Suprapubic skin (tissue), 4 donors: ENCODE data around the gene KCNH6. TPM values are rescaled to one million over a fixed set of nuclear protein-coding genes. Genes with fewer than 3 reads are reported as not detected.

Experiments used
- DNase-seq, 2 donors: peaks; one replicate each; pipeline ENCODE4 v3.0.0-alpha.2; 2019; ENCODE audit warnings: low spot score in 2 of 2
- H3K27ac ChIP-seq: fragments of 200-600 bp; sonication (generic); one replicate; pipeline ENCODE4 v1.5.1; 2019
- H3K27me3 ChIP-seq: fragments of 200-600 bp; sonication (generic); one replicate; pipeline ENCODE4 v1.5.1; 2019
- H3K36me3 ChIP-seq: fragments of 200-600 bp; sonication (generic); one replicate; pipeline ENCODE4 v1.5.1; 2019
- H3K4me1 ChIP-seq: fragments of 200-600 bp; sonication (generic); one replicate; pipeline ENCODE4 v1.5.1; 2019
- H3K4me3 ChIP-seq: fragments of 200-600 bp; sonication (generic); one replicate; pipeline ENCODE4 v1.5.1; 2019; ENCODE audit warnings: mild to moderate bottlenecking
- H3K9me3 ChIP-seq: fragments of 200-600 bp; sonication (generic); one replicate; pipeline ENCODE4 v1.5.1; 2019
- EP300 ChIP-seq: sonication (generic); formaldehyde crosslinking; IDR thresholded peaks from one replicate; pipeline ENCODE4 v1.6.1; 2017; ENCODE audit warnings: antibody characterized with exemption
- POLR2A ChIP-seq, 2 donors: fragments of 450-650 bp; IDR thresholded peaks; one replicate each; pipeline ENCODE4 v1.6.1; 2017; ENCODE audit warnings: antibody characterized with exemption in 2 of 2, mild to moderate bottlenecking in 2 of 2, moderate library complexity in 2 of 2
- POLR2AphosphoS5 ChIP-seq, 3 donors: sonication (generic); formaldehyde crosslinking; IDR thresholded peaks; one replicate each; pipeline ENCODE4 v1.6.1; 2017; ENCODE audit warnings: antibody characterized with exemption in 3 of 3
- WGBS: methylation state at CpG from one replicate; pipeline ENCODE4 v1.1.5; 2018; 5-methylcytosine and 5-hydroxymethylcytosine counted together
- total RNA-seq, 4 donors: library from RNA; depleted of rRNA; stranded (reverse); fragments of >200 nt; gene quantifications; one replicate each; pipeline ENCODE4 v1.1.0, GENCODE V29; 2016
- TF ChIP-seq, protein P1 (sequence below), 2 donors: fragments of 200-600 bp in 1 of 2; fragments of 450-650 bp in 1 of 2; sonication (generic) in 1 of 2; IDR thresholded peaks; one replicate each; pipeline ENCODE4 v1.5.1; 2016 to 2019; ENCODE audit warnings: antibody characterized with exemption in 2 of 2, mild to moderate bottlenecking in 1 of 2, moderate library complexity in 1 of 2

The KCNH6 gene
- total RNA-seq, 4 donors from 2014 or later = not detected

DNA sequence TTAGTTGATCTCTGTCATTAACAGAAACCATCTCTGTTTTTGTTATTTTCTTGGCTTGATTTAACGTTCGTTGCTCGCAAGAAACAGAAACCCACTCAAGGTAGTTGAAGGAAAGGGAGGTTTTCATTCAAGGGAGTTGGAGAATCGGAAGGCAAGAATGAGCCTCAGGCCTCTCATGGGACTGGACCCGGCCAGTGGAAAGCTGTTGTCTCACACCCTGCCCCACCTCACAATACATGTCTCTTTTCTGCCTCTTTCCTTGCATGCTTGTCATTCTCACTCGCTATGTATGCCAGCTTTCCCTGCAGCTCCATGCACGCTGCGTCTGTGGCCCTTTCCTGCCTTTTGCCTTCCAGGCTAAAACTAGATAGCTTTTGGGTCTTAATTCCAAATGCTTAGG is 45.4 kb downstream of the KCNH6 start:
- TF ChIP-seq, protein P1, sequence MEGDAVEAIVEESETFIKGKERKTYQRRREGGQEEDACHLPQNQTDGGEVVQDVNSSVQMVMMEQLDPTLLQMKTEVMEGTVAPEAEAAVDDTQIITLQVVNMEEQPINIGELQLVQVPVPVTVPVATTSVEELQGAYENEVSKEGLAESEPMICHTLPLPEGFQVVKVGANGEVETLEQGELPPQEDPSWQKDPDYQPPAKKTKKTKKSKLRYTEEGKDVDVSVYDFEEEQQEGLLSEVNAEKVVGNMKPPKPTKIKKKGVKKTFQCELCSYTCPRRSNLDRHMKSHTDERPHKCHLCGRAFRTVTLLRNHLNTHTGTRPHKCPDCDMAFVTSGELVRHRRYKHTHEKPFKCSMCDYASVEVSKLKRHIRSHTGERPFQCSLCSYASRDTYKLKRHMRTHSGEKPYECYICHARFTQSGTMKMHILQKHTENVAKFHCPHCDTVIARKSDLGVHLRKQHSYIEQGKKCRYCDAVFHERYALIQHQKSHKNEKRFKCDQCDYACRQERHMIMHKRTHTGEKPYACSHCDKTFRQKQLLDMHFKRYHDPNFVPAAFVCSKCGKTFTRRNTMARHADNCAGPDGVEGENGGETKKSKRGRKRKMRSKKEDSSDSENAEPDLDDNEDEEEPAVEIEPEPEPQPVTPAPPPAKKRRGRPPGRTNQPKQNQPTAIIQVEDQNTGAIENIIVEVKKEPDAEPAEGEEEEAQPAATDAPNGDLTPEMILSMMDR (IDR thresholded peaks at IDR 0.05) = no peak
- TF ChIP-seq POLR2A (IDR thresholded peaks at IDR 0.05) = no peak
- no peak for TF ChIP-seq EP300
- H3K27ac ChIP-seq = no peak overlapping the region
- 73% methylated on average over 8 of the region's 8 CpGs for WGBS
- no peaks in the 10 kb centered on the region for H3K9me3 ChIP-seq
- DNase-seq = no peak
- no peak overlapping the region for H3K4me3 ChIP-seq
- no peaks in the 10 kb centered on the region for H3K27me3 ChIP-seq
- H3K4me1 ChIP-seq = no peaks in the 10 kb centered on the region
- H3K36me3 ChIP-seq = no peaks in the 10 kb centered on the region

DNA sequence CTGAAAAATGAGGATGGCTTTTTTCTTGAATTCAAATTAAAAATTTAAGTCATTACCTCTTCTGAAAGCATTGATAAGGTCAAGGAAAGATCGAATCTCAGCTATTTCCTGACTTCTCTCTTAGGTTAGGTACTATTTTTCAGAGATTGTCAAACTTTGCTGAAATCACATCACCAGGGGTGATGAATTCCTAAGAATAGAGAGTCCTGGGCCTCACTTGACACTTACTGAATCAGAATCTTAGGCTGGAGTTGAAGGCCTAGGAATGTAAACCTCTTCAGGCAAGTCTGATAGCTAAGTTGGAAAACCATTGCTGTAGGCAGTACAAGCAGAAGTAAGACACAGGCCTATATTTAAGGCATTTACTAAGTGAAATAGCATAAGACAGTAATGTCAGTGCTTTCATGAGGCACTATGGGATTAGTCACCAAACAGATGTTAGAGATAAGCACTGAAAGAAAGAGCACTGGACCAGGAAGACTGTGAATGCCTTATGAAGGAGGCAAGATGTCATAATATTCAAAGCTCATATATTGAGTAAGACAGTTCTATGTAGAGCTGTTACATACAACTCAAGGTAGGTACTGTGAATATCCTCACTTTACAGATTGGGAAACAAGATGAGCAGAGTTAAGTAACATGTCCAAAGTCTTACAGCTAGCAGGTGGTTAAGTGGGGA is 48.6 kb downstream of the KCNH6 start:
- 85% methylated on average over 1 of the region's 1 CpG for WGBS
- no peak for DNase-seq
- TF ChIP-seq, protein P1 (IDR thresholded peaks at IDR 0.05) = no peak
- TF ChIP-seq EP300 (no peak), POLR2A (IDR thresholded peaks at IDR 0.05) (no peak), POLR2AphosphoS5 (IDR thresholded peaks at IDR 0.05) (no peak)
- Histone ChIP-seq H3K9me3 (no peaks in the 10 kb centered on the region), H3K4me1 (no peaks in the 10 kb centered on the region), H3K4me3 (no peak overlapping the region), H3K27ac (no peak overlapping the region), H3K27me3 (no peaks in the 10 kb centered on the region), H3K36me3 (no peaks in the 10 kb centered on the region)

DNA sequence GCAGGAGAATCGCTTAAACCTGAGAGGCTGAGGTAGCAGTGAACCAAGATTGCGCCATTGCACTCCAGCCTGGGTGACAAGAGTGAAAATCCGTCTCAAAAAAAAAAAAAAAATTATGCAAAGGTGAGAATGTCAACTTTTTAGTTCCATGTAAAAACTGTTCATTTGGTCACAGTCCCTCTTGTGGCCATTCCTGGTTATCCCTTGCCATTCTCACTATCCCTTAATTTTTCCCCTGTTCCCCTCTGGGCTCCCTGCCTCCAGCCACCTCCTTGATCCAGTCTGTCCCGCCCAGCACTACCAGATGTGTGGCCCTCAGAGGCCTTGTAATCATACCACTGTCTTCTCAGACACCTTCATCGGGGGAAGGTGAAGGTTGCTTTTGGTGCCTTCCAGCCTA is 50.5 kb downstream of the KCNH6 start:
- H3K4me1 ChIP-seq = no peaks in the 10 kb centered on the region
- no peak for DNase-seq
- TF ChIP-seq POLR2A (IDR thresholded peaks at IDR 0.05) = no peak
- TF ChIP-seq, protein P1 (IDR thresholded peaks at IDR 0.05) = no peak
- TF ChIP-seq EP300 = no peak
- TF ChIP-seq POLR2AphosphoS5 (IDR thresholded peaks at IDR 0.05) = no peak
- H3K9me3 ChIP-seq = no peaks in the 10 kb centered on the region
- H3K36me3 ChIP-seq = peaks cover 7% of the 10 kb centered on the region
- H3K27ac ChIP-seq = no peak overlapping the region
- H3K27me3 ChIP-seq = no peaks in the 10 kb centered on the region
- 86% methylated on average over 5 of the region's 5 CpGs for WGBS
- H3K4me3 ChIP-seq = no peak overlapping the region

DNA sequence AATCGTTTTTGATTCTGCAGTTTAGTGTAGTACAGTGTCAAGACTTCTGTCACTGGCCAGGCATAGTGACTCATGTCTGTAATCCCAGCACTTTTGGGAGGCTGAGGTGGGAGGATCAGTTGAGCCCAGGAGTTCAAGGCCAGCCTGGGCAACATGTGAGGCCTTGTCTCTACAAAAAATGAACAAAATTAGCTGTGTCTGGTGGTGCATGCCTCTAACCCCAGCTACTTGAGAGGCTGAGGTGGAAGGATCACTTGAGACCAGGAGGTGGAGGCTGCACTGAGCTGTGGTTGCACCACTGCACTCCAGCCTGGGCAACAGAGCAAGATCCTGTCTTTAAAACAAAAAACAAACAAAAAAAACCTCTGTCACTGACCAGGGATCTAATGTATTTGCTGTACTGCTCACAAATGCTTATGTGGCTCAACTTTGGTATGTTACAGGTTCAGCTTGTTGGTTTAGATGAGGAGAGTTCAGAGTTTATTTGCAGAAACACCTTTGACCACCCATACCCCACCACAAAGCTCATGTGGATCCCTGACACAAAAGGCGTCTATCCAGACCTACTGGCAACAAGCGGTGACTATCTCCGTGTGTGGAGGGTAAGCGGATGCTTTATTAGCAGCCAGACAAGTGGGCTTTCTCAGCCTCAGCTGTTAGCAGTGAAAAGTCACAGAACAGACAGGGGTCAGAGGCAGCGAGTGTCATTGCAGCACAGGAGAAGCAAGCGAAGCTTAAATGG is 55.0 kb downstream of the KCNH6 start:
- Histone ChIP-seq H3K36me3 (peaks cover 41% of the 10 kb centered on the region), H3K27me3 (no peaks in the 10 kb centered on the region), H3K9me3 (no peaks in the 10 kb centered on the region), H3K4me3 (no peak overlapping the region), H3K27ac (no peak overlapping the region), H3K4me1 (no peaks in the 10 kb centered on the region)
- 93% methylated on average over 7 of the region's 7 CpGs for WGBS
- no peak for TF ChIP-seq POLR2AphosphoS5 (IDR thresholded peaks at IDR 0.05)
- TF ChIP-seq EP300 = no peak
- TF ChIP-seq POLR2A (IDR thresholded peaks at IDR 0.05) = no peak
- TF ChIP-seq, protein P1 (IDR thresholded peaks at IDR 0.05) = no peak
- no peak for DNase-seq

DNA sequence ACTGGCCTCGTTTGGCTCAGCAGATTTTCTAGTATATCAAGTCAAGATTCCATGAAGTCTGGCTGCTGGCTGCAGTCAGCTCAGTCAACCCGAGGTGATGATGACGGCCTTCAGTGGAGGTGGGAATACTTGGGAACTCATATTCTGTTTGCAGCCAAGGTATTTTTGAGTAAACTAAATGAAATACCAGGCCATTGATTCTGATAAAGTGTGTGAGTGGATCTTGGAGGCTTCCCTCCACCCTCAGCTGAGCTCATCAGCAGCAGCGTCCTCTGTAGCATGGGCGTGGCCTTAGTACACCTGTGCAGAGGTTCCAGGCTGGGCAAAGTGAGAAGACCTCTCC is 55.6 kb downstream of the KCNH6 start:
- Histone ChIP-seq H3K27ac (no peak overlapping the region), H3K9me3 (no peaks in the 10 kb centered on the region), H3K4me1 (no peaks in the 10 kb centered on the region), H3K27me3 (no peaks in the 10 kb centered on the region), H3K36me3 (peaks cover 46% of the 10 kb centered on the region), H3K4me3 (no peak overlapping the region)
- TF ChIP-seq POLR2A (IDR thresholded peaks at IDR 0.05) = no peak
- no peak for TF ChIP-seq POLR2AphosphoS5 (IDR thresholded peaks at IDR 0.05)
- TF ChIP-seq, protein P1 (IDR thresholded peaks at IDR 0.05) = no peak
- TF ChIP-seq EP300 = no peak
- WGBS = 84% methylated on average over 5 of the region's 5 CpGs
- DNase-seq = no peak
